GM23338 (cell line): Measurements from ENCODE around the gene CNGA1.

Source experiments
- CREB1 ChIP-seq: fragments of 250-450 bp; sonication (Bioruptor Pico); IDR thresholded peaks from 2 replicates; pipeline ENCODE4 v1.5.0; 2020; ENCODE audit warnings: low read depth, mild to moderate bottlenecking, moderate library complexity
- EZH2 ChIP-seq: fragments of 200-600 bp; sonication (generic); IDR thresholded peaks from one replicate; pipeline ENCODE4 v1.8.0; 2017; ENCODE audit warnings: antibody characterized with exemption, mild to moderate bottlenecking, low read depth; ENCODE audit not compliant: unreplicated experiment
- EZH2phosphoT487 ChIP-seq: fragments of 200-600 bp; sonication (generic); IDR thresholded peaks from one replicate; pipeline ENCODE4 v1.8.1; 2018; ENCODE audit warnings: antibody characterized with exemption; ENCODE audit not compliant: unreplicated experiment
- POLR2AphosphoS5 ChIP-seq: IDR thresholded peaks from 2 replicates; pipeline ENCODE4 v1.6.1; 2016; ENCODE audit warnings: antibody characterized with exemption, low read depth
- TF ChIP-seq, protein P1 (sequence below), 2 experiments: fragments of 200-600 bp in 1 of 2; sonication (generic) in 1 of 2; conservative IDR thresholded peaks; 2 replicates each; pipeline versions ENCODE4 v1.5.1 to v1.6.1; 2016 to 2017; ENCODE audit warnings: antibody characterized with exemption in 2 of 2, low read depth in 2 of 2, mild to moderate bottlenecking in 2 of 2, moderate library complexity in 1 of 2

DNA sequence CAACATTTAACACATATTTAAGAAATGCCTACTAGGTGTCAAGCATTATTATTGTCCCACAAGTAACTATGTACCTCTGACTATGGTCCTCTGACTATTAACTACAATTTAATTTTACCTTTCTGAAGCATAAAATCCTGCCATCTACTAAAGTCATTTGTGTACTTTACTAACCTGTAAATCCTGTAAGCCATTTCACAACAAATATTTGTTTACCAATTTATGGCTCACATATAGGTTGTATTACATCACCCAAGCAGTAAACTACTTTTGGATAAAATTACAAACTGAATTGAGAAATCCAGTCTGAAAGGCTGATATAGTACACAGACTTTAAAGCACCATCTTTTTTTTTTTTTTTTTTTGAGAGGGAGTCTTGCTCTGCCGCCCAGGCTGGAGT lies 43.8 kb downstream of the CNGA1 start:
- TF ChIP-seq, protein P1, sequence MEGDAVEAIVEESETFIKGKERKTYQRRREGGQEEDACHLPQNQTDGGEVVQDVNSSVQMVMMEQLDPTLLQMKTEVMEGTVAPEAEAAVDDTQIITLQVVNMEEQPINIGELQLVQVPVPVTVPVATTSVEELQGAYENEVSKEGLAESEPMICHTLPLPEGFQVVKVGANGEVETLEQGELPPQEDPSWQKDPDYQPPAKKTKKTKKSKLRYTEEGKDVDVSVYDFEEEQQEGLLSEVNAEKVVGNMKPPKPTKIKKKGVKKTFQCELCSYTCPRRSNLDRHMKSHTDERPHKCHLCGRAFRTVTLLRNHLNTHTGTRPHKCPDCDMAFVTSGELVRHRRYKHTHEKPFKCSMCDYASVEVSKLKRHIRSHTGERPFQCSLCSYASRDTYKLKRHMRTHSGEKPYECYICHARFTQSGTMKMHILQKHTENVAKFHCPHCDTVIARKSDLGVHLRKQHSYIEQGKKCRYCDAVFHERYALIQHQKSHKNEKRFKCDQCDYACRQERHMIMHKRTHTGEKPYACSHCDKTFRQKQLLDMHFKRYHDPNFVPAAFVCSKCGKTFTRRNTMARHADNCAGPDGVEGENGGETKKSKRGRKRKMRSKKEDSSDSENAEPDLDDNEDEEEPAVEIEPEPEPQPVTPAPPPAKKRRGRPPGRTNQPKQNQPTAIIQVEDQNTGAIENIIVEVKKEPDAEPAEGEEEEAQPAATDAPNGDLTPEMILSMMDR (conservative IDR thresholded peaks at IDR 0.05; ENCODE audit: low read depth in 2 of 2) = no peak
- no peak for TF ChIP-seq POLR2AphosphoS5
- TF ChIP-seq CREB1 (CRISPR knock-in tag) = no peak
- no peak for TF ChIP-seq EZH2
- TF ChIP-seq EZH2phosphoT487 = no peak
